Activated T-helper 1 cell treated with anti-CD3 and anti-CD28 coated beads, Interleukin-12 subunit alpha, Interleukin-12 subunit beta, Interleukin-2, Interleukin-4 antibody, amounts not matched to agents 30 ng/mL and 10 ng/mL and 1 ng/mL, durations not matched to agents 14 hours and 24 hours and 36 hours (primary cell): ENCODE results near the gene LZTFL1. TPM values are rescaled to one million over a fixed set of nuclear protein-coding genes. Genes with fewer than 3 reads are reported as not detected.

Source experiments
- DNase-seq: peaks from one replicate; pipeline ENCODE4 v3.0.0; 2021; ENCODE audit warnings: low spot score
- H3K27ac Mint-ChIP-seq: one replicate; pipeline ENCODE4 v1.8.0; 2021; ENCODE audit warnings: mild to moderate bottlenecking, mixed read lengths
- H3K27me3 Mint-ChIP-seq: one replicate; pipeline ENCODE4 v1.8.0; 2022; ENCODE audit warnings: mild to moderate bottlenecking, moderate library complexity, mixed read lengths; ENCODE audit not compliant: insufficient read depth
- H3K36me3 Mint-ChIP-seq: one replicate; pipeline ENCODE4 v1.8.0; 2021; ENCODE audit warnings: low read depth, mixed read lengths
- H3K4me1 Mint-ChIP-seq: one replicate; pipeline ENCODE4 v1.8.0; 2021; ENCODE audit warnings: low read depth, mixed read lengths
- H3K4me3 Mint-ChIP-seq: one replicate; pipeline ENCODE4 v1.8.0; 2021; ENCODE audit warnings: mild to moderate bottlenecking, moderate library complexity, mixed read lengths
- H3K9me3 Mint-ChIP-seq: one replicate; pipeline ENCODE4 v1.8.0; 2021; ENCODE audit warnings: mixed read lengths
- intact Hi-C: fragments of 100-400 bp; cut with micrococcal nuclease; formaldehyde crosslinking; loops from one replicate; pipeline ENCODE4 v1.15.1; 2024
- total RNA-seq: library from RNA; stranded (reverse); gene quantifications from 2 replicates; pipeline ENCODE4 v1.2.3, GENCODE V29; 2022

The LZTFL1 gene
- total RNA-seq, 1 donor from 2014 or later, result 6.5 TPM

GRCh38 chr3:45774581-45775521 is 67.1 kb downstream of the LZTFL1 start:
- no peak for DNase-seq
- peaks cover 42% of the 10 kb centered on the region for H3K27me3 Mint-ChIP-seq
- intact Hi-C loops, result no loop called here
- no peaks in the 10 kb centered on the region for H3K36me3 Mint-ChIP-seq
- H3K27ac Mint-ChIP-seq, result no peak overlapping the region
- H3K9me3 Mint-ChIP-seq, result no peaks in the 10 kb centered on the region
- H3K4me1 Mint-ChIP-seq, result peaks cover 9% of the 10 kb centered on the region
- no peak overlapping the region for H3K4me3 Mint-ChIP-seq

- H3K27ac Mint-ChIP-seq, result no peak overlapping the region
- no peaks in the 10 kb centered on the region for H3K36me3 Mint-ChIP-seq
- H3K27me3 Mint-ChIP-seq, result peaks cover 52% of the 10 kb centered on the region
- peaks cover 9% of the 10 kb centered on the region for H3K4me1 Mint-ChIP-seq
- intact Hi-C loops, result no loop called here
- H3K9me3 Mint-ChIP-seq, result no peaks in the 10 kb centered on the region
- no peak overlapping the region for H3K4me3 Mint-ChIP-seq
- DNase-seq, result no peak
These were observed 68.0 kb downstream of the LZTFL1 start for GRCh38 chr3:45773714-45774449.

Other genes with a start within 250 kb of the LZTFL1 start
- 36.3 and 40.8 TPM in 2 replicates for gene LIMD1, start 247.4 kb downstream of the LZTFL1 start, total RNA-seq
- gene SACM1L, start 152.7 kb downstream of the LZTFL1 start, total RNA-seq, result 112 and 114 TPM in 2 replicates
- gene SLC6A20, start 45.6 kb downstream of the LZTFL1 start, total RNA-seq, result not detected in 2 replicates
- gene CCR9, start 44.4 kb upstream of the LZTFL1 start, total RNA-seq, result not detected in 2 replicates
- gene CXCR6, start 101.3 kb upstream of the LZTFL1 start, total RNA-seq, result 27.2 and 27.9 TPM in 2 replicates
- 16.1 and 16.3 TPM in 2 replicates for gene FYCO1, start 153.7 kb upstream of the LZTFL1 start, total RNA-seq
- gene XCR1, start 185.4 kb upstream of the LZTFL1 start, total RNA-seq, result 0.05 and 0.08 TPM in 2 replicates